ENCODE measurements around the gene CAPN11.
A peak's percentile ranks its signal among the peaks of the same experiment; 100 is the strongest.

Gene CAPN11

GRCh38 chr6:44172731-44173500 is 14.3 kb downstream of the CAPN11 start:
- peak; percentile 53 for DNase-seq (ENCODE audit: low read depth)
- TF ChIP-seq, protein P1, sequence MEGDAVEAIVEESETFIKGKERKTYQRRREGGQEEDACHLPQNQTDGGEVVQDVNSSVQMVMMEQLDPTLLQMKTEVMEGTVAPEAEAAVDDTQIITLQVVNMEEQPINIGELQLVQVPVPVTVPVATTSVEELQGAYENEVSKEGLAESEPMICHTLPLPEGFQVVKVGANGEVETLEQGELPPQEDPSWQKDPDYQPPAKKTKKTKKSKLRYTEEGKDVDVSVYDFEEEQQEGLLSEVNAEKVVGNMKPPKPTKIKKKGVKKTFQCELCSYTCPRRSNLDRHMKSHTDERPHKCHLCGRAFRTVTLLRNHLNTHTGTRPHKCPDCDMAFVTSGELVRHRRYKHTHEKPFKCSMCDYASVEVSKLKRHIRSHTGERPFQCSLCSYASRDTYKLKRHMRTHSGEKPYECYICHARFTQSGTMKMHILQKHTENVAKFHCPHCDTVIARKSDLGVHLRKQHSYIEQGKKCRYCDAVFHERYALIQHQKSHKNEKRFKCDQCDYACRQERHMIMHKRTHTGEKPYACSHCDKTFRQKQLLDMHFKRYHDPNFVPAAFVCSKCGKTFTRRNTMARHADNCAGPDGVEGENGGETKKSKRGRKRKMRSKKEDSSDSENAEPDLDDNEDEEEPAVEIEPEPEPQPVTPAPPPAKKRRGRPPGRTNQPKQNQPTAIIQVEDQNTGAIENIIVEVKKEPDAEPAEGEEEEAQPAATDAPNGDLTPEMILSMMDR (IDR thresholded peaks at IDR 0.05; ENCODE audit: low read depth, low read length, missing control alignments): peak; percentile 95
- H3K4me3 ChIP-seq (ENCODE audit: low read depth, low read length): no peak overlapping the region
- in situ Hi-C loops (cut with HindIII; ENCODE audit: low sequenced_read_pairs): no loop called here

DNA sequence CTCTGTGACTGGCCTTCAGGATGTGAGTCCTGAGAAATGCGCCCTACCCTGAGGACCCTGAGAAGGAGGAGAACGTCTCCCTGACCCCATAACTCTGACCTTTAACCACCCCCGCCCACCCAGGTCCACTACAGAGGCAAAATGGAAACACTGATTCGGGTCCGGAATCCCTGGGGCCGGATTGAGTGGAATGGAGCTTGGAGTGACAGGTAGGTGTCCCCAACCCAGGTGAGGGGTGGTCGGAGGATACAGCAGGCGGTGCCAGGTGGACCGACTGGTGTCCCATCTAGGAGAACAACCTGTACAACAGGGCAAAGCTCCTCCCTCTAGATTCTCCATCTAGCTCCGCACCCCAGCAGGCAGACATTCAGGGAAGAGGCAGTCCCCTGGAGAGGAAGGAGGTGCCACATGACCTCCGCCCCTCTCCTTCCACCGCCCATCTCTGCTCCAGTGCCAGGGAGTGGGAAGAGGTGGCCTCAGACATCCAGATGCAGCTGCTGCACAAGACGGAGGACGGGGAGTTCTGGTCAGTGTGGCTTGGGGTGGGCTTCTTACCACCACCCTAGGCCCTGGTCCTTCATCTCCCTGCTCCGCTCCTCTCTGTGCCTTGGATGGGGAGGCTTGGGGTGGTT is 17.6 kb downstream of the CAPN11 start:
- H3K4me3 ChIP-seq (ENCODE audit: low read depth, low read length): no peak overlapping the region
- TF ChIP-seq, protein P1 (IDR thresholded peaks at IDR 0.05; ENCODE audit: low read depth, low read length, missing control alignments): no peak
- in situ Hi-C loops (cut with HindIII; ENCODE audit: low sequenced_read_pairs): no loop called here

GRCh38 chr6:44176762-44177509 is 18.3 kb downstream of the CAPN11 start:
- in situ Hi-C loops (cut with HindIII; ENCODE audit: low sequenced_read_pairs): no loop called here
- no peak overlapping the region for H3K4me3 ChIP-seq (ENCODE audit: low read depth, low read length)
- DNase-seq (ENCODE audit: low read depth): no peak
- TF ChIP-seq, protein P1 (IDR thresholded peaks at IDR 0.05; ENCODE audit: low read depth, low read length, missing control alignments): no peak

More for the DNA sequence above, 17.6 kb downstream of the CAPN11 start:
- DNase-seq (ENCODE audit: low read depth): no peak

- DNase-seq (ENCODE audit: low read depth): peak; percentile 16
- TF ChIP-seq, protein P1 (IDR thresholded peaks at IDR 0.05; ENCODE audit: low read depth, low read length, missing control alignments): no peak
- H3K4me3 ChIP-seq (ENCODE audit: low read depth, low read length): no peak overlapping the region
- in situ Hi-C loops (cut with HindIII; ENCODE audit: low sequenced_read_pairs): no loop called here
These were observed 19.2 kb downstream of the CAPN11 start for GRCh38 chr6:44177691-44178423.

DNA sequence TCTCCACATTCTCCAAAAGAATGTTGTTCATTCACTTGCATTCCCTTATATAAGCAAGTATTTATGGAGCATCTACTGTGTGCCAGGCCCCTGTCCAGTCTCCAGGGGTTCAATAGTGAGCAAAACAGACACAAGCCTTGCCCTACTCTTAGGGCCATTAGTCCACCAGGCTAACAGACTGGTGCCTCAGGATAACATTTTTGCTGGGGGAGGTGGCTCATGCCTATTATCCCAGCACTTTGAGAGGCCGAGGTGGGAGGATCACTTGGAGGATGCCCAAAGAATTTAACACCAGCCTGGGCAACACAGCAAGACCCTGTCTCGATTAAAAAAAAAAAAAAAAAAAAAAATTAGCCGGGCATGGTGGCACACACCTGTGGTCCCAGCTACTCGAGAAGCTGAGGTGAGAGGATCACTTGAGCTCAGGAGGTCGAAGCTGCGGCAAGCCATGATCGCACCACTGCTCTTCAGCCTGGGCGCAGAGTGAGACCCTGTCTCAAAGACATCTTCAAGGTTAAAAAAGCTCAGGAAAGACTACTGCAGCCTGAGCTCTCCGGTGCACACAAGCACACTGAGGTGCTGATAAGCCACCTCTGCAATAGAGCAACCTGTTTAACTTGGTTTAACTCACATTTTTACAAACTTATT is 19.9 kb downstream of the CAPN11 start:
- H3K4me3 ChIP-seq (ENCODE audit: low read depth, low read length): no peak overlapping the region
- in situ Hi-C loops (cut with HindIII; ENCODE audit: low sequenced_read_pairs): no loop called here
- no peak for DNase-seq (ENCODE audit: low read depth)
- TF ChIP-seq, protein P1 (IDR thresholded peaks at IDR 0.05; ENCODE audit: low read depth, low read length, missing control alignments): no peak
